K562 (cell line): ENCODE results near the gene IGSF21. TPM values are rescaled to one million over a fixed set of nuclear protein-coding genes. Genes with fewer than 3 reads are reported as not detected.

Experiments used
- ATAC-seq: fragments of 200-7000 bp; cut with Tn5 transposase; 3 replicates; pipeline ENCODE4 v1.9.1; 2020; ENCODE audit warnings: moderate library complexity
- BruUV-seq: library from RNA; stranded (reverse); fragments of 400-500 nt; replicated peaks from 2 replicates; lab custom pipeline; 2021; lab: Mats Ljungman, UMichigan
- CTCF ChIA-PET: fragments of 300-600 bp; formaldehyde crosslinking; extraction: SDS; loops from one replicate; lab custom pipeline; 2021; ENCODE audit warnings: low intra/inter-chr PET ratio; lab: Yijun Ruan, JAX
- POLR2A ChIA-PET: fragments of 300-600, 350-650 bp; sonication (Branson Sonifier 250); formaldehyde crosslinking; extraction: SDS; loops from one replicate; lab custom pipeline; 2021; ENCODE audit warnings: antibody characterized with exemption, inconsistent platforms; lab: Yijun Ruan, JAX
- DNase-seq, 4 experiments: peaks; one replicate each; pipeline versions ENCODE4 v3.0.0 to v3.0.0-alpha.2; 2011 to 2018; ENCODE audit warnings: low spot score in 3 of 4, mixed read lengths in 3 of 4; ENCODE audit errors: extremely low read depth in 1 of 4
- FAIRE-seq: peaks from 2 replicates; lab custom pipeline; 2011; peaks lifted over from hg19 to GRCh38; lab: Jason Lieb, UNC
- H2AFZ ChIP-seq: 2 replicates; pipeline ENCODE4 v1.6.0; 2011; ENCODE audit warnings: low read depth, low read length, control low read depth, inconsistent platforms
- H3K27ac ChIP-seq: fragments of 200-600 bp; 3 replicates; pipeline ENCODE4 v1.8.0; 2011; ENCODE audit warnings: low read depth, mild to moderate bottlenecking, control low read depth, inconsistent platforms, low read length, moderate library complexity, mixed read lengths; ENCODE audit errors: extremely low read depth
- H3K27me3 ChIP-seq, 2 experiments: fragments of 300-600 bp in 1 of 2; 2 replicates in 1 of 2; 3 replicates in 1 of 2; pipeline versions ENCODE4 v1.6.0 to v1.8.0; 2011; ENCODE audit warnings: inconsistent platforms in 2 of 2, low read length in 2 of 2, mild to moderate bottlenecking in 1 of 2, mixed read lengths in 1 of 2, moderate library complexity in 1 of 2; ENCODE audit not compliant: control insufficient read depth in 2 of 2, insufficient read depth in 2 of 2
- H3K36me3 ChIP-seq: fragments of 300-600 bp; 3 replicates; pipeline ENCODE4 v1.8.0; 2011; ENCODE audit warnings: mild to moderate bottlenecking, low read length, inconsistent platforms; ENCODE audit not compliant: control insufficient read depth, insufficient read depth
- H3K4me1 ChIP-seq, 2 experiments: fragments of 200-600 bp in 1 of 2; replicated peaks in 1 of 2; 2 replicates in 1 of 2; 3 replicates in 1 of 2; pipeline versions ENCODE4 v1.5.1 to v1.8.0; 2011; ENCODE audit warnings: inconsistent platforms in 2 of 2, low read length in 2 of 2, mild to moderate bottlenecking in 1 of 2, mixed read lengths in 1 of 2, moderate library complexity in 1 of 2; ENCODE audit not compliant: control insufficient read depth in 2 of 2, insufficient read depth in 2 of 2
- H3K4me2 ChIP-seq: 2 replicates; pipeline ENCODE4 v1.6.1; 2011; ENCODE audit warnings: low read length, control low read depth, inconsistent platforms, mixed read lengths; ENCODE audit not compliant: insufficient read depth
- H3K4me3 ChIP-seq: fragments of 200-600 bp; sonication (generic), shearing (Covaris generic); 2 replicates; pipeline ENCODE4 v1.5.1; 2016; ENCODE audit warnings: control low read depth, inconsistent platforms
- H3K79me2 ChIP-seq: fragments of 200-600 bp; 3 replicates; pipeline ENCODE4 v1.8.0; 2011; ENCODE audit warnings: low read length, inconsistent platforms; ENCODE audit not compliant: control insufficient read depth, insufficient read depth
- H3K9ac ChIP-seq, 2 experiments: 2 replicates each; pipeline versions ENCODE4 v1.6.0 to v1.6.1; 2011; ENCODE audit warnings: low read depth in 2 of 2, low read length in 2 of 2, control low read depth in 1 of 2, inconsistent platforms in 1 of 2, mild to moderate bottlenecking in 1 of 2, mixed read lengths in 1 of 2; ENCODE audit not compliant: insufficient read depth in 1 of 2
- H3K9me1 ChIP-seq: one replicate; pipeline ENCODE4 v1.6.0; 2011; ENCODE audit warnings: inconsistent platforms, mild to moderate bottlenecking, low read length, moderate library complexity; ENCODE audit not compliant: control insufficient read depth, insufficient read depth
- H3K9me3 ChIP-seq: replicated peaks from 2 replicates; pipeline ENCODE4 v1.5.1; 2011; ENCODE audit warnings: low read depth, low read length, inconsistent platforms; ENCODE audit not compliant: control insufficient read depth, insufficient read depth
- H4K20me1 ChIP-seq: replicated peaks from 2 replicates; pipeline ENCODE4 v1.6.1; 2011; ENCODE audit warnings: low read length, inconsistent platforms, mixed read lengths; ENCODE audit not compliant: control insufficient read depth, insufficient read depth
- HNRNPUL1 ChIP-seq: fragments of 200-400 bp; formaldehyde crosslinking; IDR thresholded peaks from 2 replicates; pipeline ENCODE4 v1.6.1; 2017; ENCODE audit warnings: low read length
- RBM25 ChIP-seq: fragments of 200-400 bp; formaldehyde crosslinking; IDR thresholded peaks from 2 replicates; pipeline ENCODE4 v1.6.1; 2018; ENCODE audit warnings: low read length, low read depth, moderate library complexity; ENCODE audit not compliant: severe bottlenecking
- SMAD1 ChIP-seq: fragments of 150-350 bp; IDR thresholded peaks from 2 replicates; pipeline ENCODE4 v1.6.1; 2014; ENCODE audit warnings: low read length, low read depth; ENCODE audit not compliant: partially characterized antibody
- ZFP36 ChIP-seq: fragments of 150-350 bp; IDR thresholded peaks from 2 replicates; pipeline ENCODE4 v1.6.1; 2018; ENCODE audit warnings: low read length, low read depth; ENCODE audit not compliant: partially characterized antibody
- ZNF583 ChIP-seq: fragments of 250-450 bp; sonication (Bioruptor Pico); IDR thresholded peaks from 2 replicates; pipeline ENCODE4 v1.4.0; 2020
- ZNF695 ChIP-seq: fragments of 450-650 bp; formaldehyde crosslinking; IDR thresholded peaks from 2 replicates; pipeline ENCODE4 v1.4.0; 2020; ENCODE audit warnings: mild to moderate bottlenecking, moderate library complexity
- WGBS: fragments of 100-300 bp; shearing (Covaris generic); methylation state at CpG from one replicate; pipeline ENCODE4 v1.1.6; 2016; ENCODE audit warnings: low coverage, mixed read lengths; ENCODE audit not compliant: insufficient coverage; ENCODE audit errors: missing lambda C conversion rate; 5-methylcytosine and 5-hydroxymethylcytosine counted together
- in situ Hi-C: fragments of 300-500 bp; cut with MboI; formaldehyde crosslinking; loops from 4 replicates; pipeline ENCODE4 v1.15.0; 2018; ENCODE audit warnings: inconsistent platforms, mixed read lengths
- intact Hi-C: fragments of 100-400 bp; cut with micrococcal nuclease; formaldehyde crosslinking; loops from 2 replicates; pipeline ENCODE4 v1.14.2; 2022
- polyA plus RNA-seq, 8 experiments: library from polyadenylated mRNA; depleted of rRNA in 4 of 8; stranded (reverse) in 5 of 8; unstranded in 3 of 8; fragments of >200 nt; fragmentation: Nextera tagmentation in 2 of 8; fragmentation: Illumina TruSeq in 1 of 8; extraction: Ambion mirVana in 2 of 8; extraction: Trizol in 1 of 8; gene quantifications; 2 replicates each; pipeline versions ENCODE4 v1.2.1 to v1.2.3, GENCODE V29; 2011 to 2014; ENCODE audit warnings: inconsistent platforms in 1 of 8, missing spikeins in 1 of 8
- total RNA-seq, 7 experiments: library from RNA; depleted of rRNA in 6 of 7; stranded (reverse); fragments of >200 nt in 6 of 7; fragmentation: Illumina TruSeq in 2 of 7; extraction: Trizol in 2 of 7; gene quantifications; 2 replicates each; pipeline versions ENCODE4 v1.2.1 to v1.2.3, GENCODE V29; 2011 to 2021; ENCODE audit warnings: low replicate concordance in 1 of 7

Gene IGSF21
- total and polyA plus RNA-seq, 9 of the 15 experiments (the other 6 are each of a cell fraction or from before 2014, with no cell fraction given): not detected

DNA sequence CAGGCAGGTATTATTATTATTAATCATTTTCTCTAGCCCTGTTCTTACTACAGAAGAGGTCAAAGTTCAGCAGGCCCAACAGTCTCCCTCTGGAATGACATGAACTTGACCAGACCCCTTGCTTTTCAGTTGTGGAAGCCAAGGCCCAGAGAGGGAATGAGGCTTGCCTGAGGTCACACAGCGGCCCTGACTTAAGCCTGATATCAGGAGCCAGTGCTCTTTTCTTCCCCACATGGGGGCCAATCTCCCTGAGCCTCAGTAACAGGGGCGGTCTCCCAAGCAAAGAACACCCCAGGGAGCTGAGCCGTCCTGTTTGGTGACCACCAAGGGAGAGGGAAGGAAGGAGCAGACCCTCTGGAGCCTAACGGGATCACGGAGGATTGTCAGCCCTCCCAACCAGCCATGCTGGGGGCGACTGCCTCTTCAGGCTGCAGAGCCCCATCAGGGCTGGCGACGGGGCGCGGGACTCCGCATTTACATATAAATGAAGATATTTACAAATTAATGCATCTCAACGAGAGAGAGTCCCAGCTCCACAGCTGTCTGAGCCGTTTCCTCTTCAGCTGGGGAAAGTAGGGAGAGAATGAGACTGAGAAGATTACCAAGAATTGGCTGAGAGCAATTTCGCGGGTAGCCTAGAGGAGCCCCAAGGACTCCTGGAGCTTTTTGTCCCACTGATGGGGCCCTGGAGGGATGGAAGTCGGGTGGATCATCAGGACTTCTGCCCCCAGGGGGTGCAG is 187.0 kb downstream of the IGSF21 start:
- DNase-seq: no peak
- FAIRE-seq: no peak
- H3K27ac ChIP-seq: no peak overlapping the region
- H4K20me1 ChIP-seq: peaks cover 15% of the 10 kb centered on the region; the same call in 1 of the 2 replicates
- no peaks in the 10 kb centered on the region for H3K9me1 ChIP-seq
- BruUV-seq: no TSS peak
- intact Hi-C loops: loop anchor here (10.0 kb wide), 1 partner anchor 280 kb away; no protein-coding TSS in a partner anchor
- H3K9ac ChIP-seq: no peak overlapping the region
- no peak for TF ChIP-seq SMAD1
- TF ChIP-seq RBM25: peak; percentile 60
- no peak for TF ChIP-seq ZNF695 (CRISPR knock-in tag)
- TF ChIP-seq ZNF583 (CRISPR knock-in tag): no peak
- TF ChIP-seq HNRNPUL1: no peak
- peak; percentile 61 for TF ChIP-seq ZFP36
- no peak overlapping the region for H2AFZ ChIP-seq
- peaks cover 27 to 54% of the 10 kb centered on the region in 2 experiments; a peak in 4 of 5 replicates for H3K27me3 ChIP-seq
- CTCF ChIA-PET: no interaction called here
- WGBS: 1% methylated on average over 16 of the region's 16 CpGs
- ATAC-seq: no peak
- in situ Hi-C loops: no loop called here
- 0 out of 5 replicates have a peak, but pooled peaks cover 0 to 3% of the 10 kb centered on the region in 2 experiments for H3K4me1 ChIP-seq
- no peak overlapping the region for H3K4me3 ChIP-seq
- H3K4me2 ChIP-seq: no peak overlapping the region
- POLR2A ChIA-PET: no interaction called here
- no peaks in the 10 kb centered on the region; the same call in 1 of the 2 replicates for H3K9me3 ChIP-seq
- no peaks in the 10 kb centered on the region for H3K36me3 ChIP-seq
- no peaks in the 10 kb centered on the region for H3K79me2 ChIP-seq
